NK-92 treated with Interleukin-12 subunit alpha and Interleukin-12 subunit beta, amount 100 ng/mL, for 24 hours (cell line): ENCODE data around the gene ECE2.
"Not testable (repeated sequence)": the region's sequence is repeated elsewhere in the genome, so short reads cannot be mapped to it uniquely, and the experiment has no call there.

ENCODE experiments used
- DNase-seq: peaks from one replicate; lab custom pipeline; 2025; lab: John Stamatoyannopoulos, UW

ECE2 gene

DNA sequence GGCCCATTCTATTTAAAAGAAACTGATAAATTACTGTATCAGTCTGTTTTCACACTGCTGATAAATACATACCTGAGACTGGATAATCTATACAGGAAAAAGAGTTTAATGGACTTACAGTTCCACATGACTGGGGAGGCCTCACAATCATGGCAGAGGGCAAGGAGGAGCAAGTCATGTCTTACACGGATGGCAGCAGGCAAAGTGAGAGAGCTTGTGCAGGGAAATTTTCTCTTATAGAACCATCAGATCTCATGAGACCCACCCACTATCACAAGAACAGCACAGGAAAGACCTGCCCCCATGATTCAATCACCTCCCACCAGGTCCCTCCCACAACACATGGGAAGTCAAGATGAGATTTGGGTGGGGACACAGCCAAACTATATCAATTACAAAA lies 8.6 kb upstream of the ECE2 start:
- not testable (repeated sequence) for DNase-seq

DNA sequence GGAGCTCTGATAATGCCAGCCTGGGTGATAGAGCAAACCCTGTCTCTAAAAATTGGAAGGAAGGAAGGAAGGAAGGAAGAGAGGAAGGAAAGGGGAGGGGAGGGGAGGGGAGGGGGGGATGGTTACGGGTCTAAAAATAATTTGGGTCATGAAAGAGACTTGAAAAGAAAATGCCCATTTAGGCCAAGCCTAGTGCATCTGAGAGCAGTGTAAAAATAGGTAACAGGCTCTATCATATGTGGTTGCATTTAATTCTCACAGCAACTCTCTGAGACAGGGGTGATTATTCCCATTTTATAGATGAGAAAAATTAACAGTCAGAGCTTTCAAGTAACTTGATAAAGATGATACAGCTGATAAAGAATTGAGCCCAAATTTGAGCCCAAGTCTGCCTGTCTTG lies 3.6 kb upstream of the ECE2 start:
- no peak for DNase-seq

DNA sequence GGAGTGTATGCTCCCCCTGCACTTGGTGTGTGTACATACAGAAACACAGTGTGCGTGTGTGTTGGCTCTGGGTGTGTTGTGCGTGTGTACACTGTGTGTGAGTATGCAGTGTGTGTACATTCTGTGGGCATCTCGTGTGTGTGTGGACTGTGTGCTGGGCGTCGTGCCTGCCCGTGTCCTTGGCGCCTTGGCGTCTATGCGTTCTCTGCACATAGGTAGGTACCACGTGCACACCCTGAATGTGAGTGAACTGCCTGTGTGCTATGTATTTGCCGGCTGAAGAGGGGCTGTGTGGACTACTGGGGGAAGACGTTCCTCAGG lies 481 bp upstream of the ECE2 start:
- DNase-seq, result no peak

DNA sequence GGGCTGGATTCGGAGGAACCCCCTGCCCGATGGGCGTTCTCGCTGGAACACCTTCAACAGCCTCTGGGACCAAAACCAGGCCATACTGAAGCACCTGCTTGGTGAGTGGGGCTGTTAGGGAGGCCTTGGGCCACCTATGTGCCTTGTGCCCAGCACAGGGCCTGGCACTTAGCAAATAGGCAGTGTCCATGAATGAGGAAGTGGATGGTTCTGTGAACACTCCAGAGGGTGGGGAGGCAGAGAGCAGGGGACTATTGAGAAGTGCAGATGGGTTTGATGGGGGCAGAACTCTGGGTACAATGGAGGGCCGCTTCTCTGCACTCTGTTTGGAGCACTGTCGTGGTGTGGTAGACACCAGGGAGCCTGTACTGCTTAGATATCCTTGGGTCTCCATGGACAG lies 1.5 kb downstream of the ECE2 start:
- no peak for DNase-seq

DNA sequence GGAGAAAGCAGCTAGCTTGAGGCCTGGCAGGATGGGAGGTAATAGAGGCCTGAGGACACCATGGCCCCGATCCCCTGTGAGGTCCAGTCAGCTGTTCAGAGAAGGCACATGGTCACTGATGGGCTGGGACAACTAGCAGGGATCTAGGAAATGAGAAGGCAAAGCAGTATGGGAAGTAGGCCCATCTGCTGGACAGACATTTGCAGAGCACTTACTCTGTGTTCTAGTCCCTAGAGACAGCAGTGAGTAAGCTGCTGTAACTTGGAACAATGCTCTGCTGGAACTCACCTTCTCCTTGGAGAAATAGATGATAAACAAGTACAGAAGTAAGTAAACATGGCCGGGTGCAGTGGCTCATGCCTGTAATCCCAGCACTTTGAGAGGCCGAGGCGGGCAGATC lies 7.1 kb downstream of the ECE2 start:
- DNase-seq, result no peak

DNA sequence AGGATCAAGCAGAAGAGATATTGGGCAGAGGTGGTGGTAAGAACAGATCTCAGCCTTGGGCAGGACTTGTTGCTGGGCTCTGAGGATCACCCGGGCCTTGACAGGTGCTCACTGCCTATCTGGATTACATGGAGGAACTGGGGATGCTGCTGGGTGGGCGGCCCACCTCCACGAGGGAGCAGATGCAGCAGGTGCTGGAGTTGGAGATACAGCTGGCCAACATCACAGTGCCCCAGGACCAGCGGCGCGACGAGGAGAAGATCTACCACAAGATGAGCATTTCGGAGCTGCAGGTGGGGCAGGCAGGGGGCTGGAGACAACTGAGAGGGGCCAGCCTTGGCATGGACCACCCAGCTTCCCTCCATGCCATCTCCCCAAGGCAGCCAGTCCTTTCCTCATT lies 7.9 kb downstream of the ECE2 start:
- no peak for DNase-seq

DNA sequence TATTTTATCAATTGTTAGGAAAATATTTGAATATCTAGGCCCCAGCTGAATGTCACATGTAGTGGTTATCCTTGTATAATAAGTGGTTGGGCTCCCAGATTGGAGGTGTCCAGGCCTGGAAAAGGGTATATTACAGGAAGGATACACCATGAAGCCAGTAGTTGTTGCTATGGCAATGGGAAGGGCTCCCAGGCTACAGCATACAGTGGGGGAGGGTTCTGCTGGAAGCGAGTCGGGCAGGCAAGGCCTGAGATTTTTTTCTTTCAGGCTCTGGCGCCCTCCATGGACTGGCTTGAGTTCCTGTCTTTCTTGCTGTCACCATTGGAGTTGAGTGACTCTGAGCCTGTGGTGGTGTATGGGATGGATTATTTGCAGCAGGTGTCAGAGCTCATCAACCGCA lies 8.9 kb downstream of the ECE2 start:
- DNase-seq, result no peak

DNA sequence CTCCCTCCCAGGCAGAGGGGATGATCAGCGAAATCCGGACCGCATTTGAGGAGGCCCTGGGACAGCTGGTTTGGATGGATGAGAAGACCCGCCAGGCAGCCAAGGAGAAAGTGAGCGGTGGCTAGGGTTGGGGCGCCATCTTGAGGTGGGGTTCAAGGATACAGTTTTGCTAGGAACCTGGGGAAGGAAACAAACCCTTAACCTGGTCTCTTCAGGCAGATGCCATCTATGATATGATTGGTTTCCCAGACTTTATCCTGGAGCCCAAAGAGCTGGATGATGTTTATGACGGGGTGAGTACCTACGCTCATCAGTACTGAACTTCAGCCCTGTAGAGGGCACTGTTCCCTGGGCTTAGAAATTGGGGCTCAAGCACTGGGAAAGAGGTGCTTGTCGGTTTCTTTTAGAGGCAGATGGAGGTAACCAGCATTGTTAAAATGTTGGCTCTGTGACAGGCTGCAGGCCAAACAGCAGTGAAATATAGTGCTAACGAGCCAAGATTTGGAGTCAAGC lies 13.7 kb downstream of the ECE2 start:
- peak; percentile 34 for DNase-seq

DNA sequence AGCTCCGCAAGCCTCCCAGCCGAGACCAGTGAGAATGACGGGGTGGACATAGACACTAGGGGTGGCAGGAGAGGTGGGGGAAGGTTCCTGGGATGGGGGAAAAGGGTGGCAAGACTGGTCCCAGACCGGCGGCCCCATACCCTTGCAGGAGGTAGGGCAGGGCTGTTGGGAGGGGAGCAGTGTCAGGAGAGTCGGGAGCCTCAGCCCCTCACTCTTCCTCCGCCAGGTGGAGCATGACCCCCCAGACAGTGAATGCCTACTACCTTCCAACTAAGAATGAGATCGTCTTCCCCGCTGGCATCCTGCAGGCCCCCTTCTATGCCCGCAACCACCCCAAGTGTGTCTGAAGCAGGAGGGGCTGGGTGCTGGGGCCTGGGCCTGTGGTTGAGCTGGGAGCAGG lies 14.5 kb downstream of the ECE2 start:
- DNase-seq, result no peak

DNA sequence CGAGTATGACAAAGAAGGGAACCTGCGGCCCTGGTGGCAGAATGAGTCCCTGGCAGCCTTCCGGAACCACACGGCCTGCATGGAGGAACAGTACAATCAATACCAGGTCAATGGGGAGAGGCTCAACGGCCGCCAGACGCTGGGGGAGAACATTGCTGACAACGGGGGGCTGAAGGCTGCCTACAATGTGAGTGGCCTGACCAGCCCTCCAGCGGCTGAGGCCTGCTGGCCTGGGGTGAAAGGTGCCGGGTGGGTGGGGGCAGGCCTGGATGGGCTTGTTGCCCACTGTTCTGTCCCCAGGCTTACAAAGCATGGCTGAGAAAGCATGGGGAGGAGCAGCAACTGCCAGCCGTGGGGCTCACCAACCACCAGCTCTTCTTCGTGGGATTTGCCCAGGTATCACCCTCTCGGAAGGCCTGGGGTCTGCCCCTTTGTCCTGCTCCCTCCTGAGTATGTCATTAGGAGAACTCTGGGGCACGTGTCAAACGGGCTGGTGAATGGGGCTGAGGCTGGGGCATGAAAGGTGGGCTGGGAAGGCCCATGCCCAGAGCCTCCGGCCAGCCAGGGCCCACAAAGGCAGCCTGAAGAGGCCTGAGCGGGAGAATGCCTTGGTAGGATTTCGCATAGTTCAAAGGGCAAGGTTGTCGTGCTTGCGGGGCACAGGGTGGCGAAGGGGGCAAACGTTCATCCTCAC lies 15.4 kb downstream of the ECE2 start:
- DNase-seq, result no peak

DNA sequence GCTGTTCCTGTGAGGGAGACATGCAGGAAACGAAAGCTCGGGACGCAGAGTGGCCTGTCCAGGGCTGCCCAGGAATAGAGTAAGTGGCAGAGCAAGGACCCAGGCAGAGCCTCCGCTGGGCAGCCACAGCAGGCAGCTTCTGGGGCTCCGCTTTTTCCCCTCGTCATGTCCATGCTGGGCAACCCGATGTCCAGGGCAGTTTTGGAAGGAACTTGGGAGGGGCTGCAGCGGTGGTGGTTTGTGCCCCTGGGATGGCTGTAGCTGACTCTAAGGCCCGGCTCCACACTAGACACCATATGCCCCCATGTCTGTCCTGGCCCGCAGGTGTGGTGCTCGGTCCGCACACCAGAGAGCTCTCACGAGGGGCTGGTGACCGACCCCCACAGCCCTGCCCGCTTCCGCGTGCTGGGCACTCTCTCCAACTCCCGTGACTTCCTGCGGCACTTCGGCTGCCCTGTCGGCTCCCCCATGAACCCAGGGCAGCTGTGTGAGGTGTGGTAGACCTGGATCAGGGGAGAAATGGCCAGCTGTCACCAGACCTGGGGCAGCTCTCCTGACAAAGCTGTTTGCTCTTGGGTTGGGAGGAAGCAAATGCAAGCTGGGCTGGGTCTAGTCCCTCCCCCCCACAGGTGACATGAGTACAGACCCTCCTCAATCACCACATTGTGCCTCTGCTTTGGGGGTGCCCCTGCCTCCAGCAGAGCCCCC lies 16.1 kb downstream of the ECE2 start:
- no peak for DNase-seq

DNA sequence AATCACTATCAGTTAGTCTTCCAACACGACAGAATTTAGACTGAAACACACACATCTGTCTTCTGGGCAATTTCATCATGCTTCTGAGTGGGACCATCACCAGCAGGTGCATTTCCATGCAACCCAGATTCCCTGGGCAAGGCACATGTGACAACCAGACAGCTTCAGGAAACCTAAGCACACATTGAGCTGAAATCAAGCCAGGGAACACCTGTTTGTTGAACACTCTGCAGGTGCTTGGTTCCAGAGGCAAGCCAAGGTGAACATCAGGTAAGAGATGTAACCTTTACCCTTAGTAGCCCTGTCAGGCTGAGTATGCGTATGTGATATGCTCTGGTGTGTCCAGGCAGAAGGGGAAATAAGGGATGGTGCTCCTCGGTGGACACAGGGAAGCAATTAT lies 19.9 kb downstream of the ECE2 start:
- no peak for DNase-seq

DNA sequence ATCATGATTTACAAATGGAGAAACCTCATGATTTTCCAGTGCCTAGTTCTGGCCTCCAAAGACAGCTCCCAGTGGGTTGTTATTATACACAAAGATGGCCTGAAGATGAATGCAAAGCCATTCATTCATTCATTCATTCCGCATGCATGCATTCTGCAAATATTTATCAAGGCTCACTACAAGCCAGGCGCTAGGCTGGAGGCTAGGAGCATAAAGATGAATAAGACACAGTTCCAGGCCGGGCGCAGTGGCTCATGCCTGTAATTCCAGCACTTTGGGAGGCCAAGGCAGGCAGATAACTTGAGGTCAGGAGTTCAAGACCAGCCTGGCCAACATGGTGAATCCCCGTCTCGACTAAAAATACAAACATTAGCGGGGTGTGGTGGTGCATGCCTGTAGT lies 20.8 kb downstream of the ECE2 start:
- DNase-seq, result no peak

DNA sequence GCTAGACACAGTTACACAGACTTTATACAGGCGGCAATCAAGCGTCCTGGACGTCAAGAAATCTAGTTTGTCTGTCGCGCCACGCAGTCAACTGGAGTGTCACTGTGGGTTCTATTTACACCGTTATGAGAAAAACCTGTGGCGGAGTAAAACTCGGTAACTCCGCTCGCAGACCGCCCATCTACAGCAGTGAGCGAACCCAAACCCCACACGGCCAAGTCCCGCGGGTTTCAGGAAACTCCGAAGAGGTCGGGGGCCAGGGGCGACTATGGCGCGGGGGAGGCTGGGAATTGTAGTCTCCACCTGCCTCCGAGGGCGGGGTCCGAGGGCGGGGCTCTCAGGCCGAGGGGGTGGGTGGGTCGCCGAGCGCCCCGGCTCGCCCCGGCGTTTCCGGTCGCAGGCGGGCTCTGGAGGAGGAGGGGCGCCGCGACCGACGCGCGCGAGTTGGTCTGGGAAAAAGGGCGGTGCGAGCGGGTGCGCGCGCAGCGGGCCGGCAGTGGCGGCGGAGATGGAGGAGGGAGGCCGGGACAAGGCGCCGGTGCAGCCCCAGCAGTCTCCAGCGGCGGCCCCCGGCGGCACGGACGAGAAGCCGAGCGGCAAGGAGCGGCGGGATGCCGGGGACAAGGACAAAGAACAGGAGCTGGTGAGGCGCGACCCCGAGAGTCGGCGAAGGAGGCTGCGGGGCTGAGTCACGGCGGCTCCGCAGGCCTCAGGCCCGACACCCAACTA lies 23.1 kb downstream of the ECE2 start, which contains the start of gene PSMD2:
Gene PSMD2 (plus strand): TSS at position 483 of the 729 bp plus-strand sequence. CDS start 26 bp downstream, at position 509.
- peak; percentile 98 for DNase-seq

DNA sequence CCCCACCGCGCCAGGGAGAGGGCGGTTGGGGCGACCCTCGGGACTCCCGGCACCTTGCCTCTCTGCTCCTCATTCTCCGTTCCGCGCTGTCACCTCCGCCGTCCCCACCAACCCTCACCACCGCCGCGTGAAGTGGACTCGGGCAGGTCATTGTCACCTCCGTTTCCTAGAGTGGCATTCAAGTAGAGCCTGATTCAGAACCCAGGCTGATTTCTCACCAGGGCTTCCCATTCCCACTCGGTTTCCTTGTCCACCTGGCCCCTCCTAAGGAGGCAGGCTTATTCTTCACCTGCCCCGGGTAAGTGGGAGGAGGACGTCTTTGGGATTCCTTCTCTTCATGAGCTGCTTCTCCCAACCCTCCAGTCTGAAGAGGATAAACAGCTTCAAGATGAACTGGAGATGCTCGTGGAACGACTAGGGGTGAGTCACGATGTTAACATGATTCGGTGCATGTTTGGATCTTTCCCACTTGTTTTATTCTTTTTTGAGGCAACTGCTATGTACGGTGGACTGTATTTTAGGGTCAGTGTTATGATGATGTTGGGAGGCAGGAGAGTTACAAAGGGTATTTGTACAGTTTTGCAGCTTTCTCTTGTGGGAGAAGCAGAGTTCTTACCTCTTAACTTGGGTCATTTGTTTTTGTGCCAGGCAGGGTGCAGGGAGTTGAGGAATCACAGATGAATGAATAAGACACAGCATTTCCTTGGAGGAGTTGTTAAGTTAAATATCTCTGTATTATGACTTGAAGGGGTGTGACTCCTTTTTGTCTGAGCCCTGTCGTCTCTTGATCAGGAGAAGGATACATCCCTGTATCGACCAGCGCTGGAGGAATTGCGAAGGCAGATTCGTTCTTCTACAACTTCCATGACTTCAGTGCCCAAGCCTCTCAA lies 23.9 kb downstream of the ECE2 start:
- no peak for DNase-seq

DNA sequence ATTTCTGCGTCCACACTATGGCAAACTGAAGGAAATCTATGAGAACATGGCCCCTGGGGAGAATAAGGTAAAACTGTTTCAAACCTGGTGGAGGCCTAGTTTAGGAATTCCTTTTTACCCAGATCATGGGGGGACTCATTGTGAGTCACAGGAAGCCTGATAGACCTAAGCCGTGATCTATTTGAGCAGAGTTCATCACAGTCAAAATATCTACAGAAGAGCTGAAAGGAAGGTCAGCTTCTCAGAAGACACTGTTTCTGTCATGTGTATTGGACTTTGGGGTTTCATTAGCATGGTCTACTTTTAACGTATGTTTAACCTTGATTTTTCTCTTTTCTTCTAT lies 24.5 kb downstream of the ECE2 start:
- DNase-seq, result no peak

DNA sequence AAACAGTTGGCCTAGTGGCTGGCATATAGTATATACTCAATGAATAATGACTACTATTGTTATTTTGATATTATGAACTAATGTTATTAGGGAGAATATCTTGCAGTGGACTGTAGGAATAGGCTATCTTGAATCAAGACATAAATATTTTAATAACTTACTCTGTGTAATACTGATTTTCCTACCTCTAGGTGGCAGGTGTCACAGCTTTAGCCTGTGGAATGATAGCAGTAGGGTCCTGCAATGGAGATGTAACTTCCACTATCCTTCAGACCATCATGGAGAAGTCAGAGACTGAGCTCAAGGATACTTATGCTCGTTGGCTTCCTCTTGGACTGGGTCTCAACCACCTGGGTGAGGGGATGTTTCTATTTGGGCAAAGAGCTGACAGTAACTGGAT lies 29.8 kb downstream of the ECE2 start:
- no peak for DNase-seq

DNA sequence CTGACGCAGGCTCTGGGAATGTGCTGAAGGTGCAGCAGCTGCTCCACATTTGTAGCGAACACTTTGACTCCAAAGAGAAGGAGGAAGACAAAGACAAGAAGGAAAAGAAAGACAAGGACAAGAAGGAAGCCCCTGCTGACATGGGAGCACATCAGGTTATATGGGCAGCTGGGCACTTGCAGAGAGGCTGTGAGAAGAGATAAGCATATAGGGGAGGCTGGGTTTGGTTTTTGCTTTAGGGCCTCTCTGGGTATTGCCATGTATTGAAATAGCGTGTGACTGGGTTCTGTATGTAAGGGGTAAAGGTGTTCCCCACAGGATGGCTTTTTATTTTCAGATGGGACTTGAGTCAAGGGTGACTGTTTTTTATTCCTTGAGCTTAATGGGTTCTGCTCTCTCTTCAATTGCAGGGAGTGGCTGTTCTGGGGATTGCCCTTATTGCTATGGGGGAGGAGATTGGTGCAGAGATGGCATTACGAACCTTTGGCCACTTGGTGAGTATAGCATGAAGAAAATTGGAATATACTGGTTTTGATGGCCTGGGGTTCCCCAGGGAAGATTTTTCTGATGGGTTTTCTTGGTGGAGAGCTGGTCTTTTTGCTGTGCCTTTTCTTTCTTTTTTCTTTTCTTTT lies 30.6 kb downstream of the ECE2 start:
- no peak for DNase-seq

DNA sequence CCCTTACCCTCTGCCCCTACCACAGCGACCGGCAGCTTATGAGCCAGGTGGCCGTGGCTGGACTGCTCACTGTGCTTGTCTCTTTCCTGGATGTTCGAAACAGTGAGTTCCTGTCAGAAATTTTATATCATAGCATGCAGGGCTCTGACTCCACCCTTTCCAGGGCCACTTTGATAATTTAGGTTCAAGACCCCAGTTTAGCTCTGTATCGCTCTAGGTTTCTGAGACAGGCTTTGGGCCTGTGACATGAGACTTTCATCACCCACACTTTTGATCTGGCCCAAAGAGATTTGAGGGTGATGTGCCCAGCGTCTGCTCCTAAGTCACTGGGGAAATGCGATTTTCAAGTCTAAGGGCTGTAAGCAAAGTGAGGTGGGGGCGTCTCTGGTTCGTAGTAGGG lies 32.1 kb downstream of the ECE2 start:
- no peak for DNase-seq

DNA sequence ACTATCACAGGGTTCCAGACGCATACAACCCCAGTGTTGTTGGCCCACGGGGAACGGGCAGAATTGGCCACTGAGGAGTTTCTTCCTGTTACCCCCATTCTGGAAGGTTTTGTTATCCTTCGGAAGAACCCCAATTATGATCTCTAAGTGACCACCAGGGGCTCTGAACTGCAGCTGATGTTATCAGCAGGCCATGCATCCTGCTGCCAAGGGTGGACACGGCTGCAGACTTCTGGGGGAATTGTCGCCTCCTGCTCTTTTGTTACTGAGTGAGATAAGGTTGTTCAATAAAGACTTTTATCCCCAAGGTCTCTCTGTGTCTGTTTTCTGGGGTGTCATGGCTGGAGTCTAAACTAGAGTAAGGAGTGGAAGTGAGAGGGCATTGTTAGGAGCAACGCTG lies 32.9 kb downstream of the ECE2 start:
- DNase-seq, result no peak

DNA sequence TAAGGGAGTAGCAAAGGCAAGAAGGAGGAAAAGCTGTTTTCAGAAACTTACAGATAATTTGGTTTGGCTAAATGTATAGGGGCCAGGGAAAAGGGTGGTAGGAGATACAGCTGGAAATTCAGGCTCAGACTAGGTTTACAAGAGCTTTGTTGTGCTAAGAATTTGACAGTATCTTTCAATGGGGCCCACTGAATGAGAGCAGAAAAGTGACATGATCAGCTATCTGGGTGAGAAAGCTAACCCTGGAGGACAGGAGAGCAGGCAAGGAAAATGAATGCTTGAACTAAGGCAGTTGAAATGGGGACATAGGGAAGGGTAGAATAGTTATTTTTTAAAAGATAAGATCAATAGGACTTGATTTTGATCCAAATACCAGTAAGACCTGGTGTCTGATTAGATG lies 35.8 kb downstream of the ECE2 start:
- no peak for DNase-seq

DNA sequence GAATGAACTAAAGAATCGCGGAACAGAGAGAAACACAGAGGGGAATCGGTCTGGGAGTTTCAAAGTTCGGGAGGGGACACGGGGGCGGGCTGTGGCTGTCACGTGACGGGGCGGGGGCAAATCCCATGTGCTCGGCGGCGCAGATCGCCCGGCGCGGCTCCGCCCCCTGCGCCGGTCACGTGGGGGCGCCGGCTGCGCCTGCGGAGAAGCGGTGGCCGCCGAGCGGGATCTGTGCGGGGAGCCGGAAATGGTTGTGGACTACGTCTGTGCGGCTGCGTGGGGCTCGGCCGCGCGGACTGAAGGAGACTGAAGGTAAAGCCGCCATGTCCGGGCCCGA lies 38.5 kb downstream of the ECE2 start, which contains the start of gene EIF4G1:
Gene EIF4G1 (plus strand): TSS at position 244 of the 337 bp plus-strand sequence. CDS start 1,191 bp downstream, outside the sequence.
- DNase-seq, result peak; percentile 89
